WTC11 (cell line): ENCODE data around the gene PRPF6. TPM values are rescaled to one million over a fixed set of nuclear protein-coding genes. Genes with fewer than 3 reads are reported as not detected.

Experiments
- ATAC-seq: fragments of 200-7000 bp; cut with Tn5 transposase; 2 replicates; pipeline ENCODE4 v1.10.0; 2021; ENCODE audit warnings: mild to moderate bottlenecking, moderate library complexity
- CTCF ChIA-PET: fragments of 300-600 bp; sonication (Branson Sonifier 250); formaldehyde crosslinking; loops from one replicate; lab custom pipeline; 2021; ENCODE audit warnings: antibody characterized with exemption; lab: Charles Lee
- POLR2A ChIA-PET: fragments of 350-600 bp; sonication (Branson Sonifier 250); formaldehyde crosslinking; loops from one replicate; lab custom pipeline; 2021; ENCODE audit warnings: antibody characterized with exemption; lab: Charles Lee
- DNase-seq: peaks from one replicate; pipeline ENCODE4 v3.0.0; 2021; ENCODE audit warnings: low spot score
- H3K27ac Mint-ChIP-seq: 2 replicates; pipeline ENCODE4 v1.8.0; 2021; ENCODE audit warnings: mixed read lengths
- H3K27me3 Mint-ChIP-seq: 2 replicates; pipeline ENCODE4 v1.8.0; 2021; ENCODE audit warnings: low read depth, mild to moderate bottlenecking, moderate library complexity, mixed read lengths
- H3K36me3 Mint-ChIP-seq: 2 replicates; pipeline ENCODE4 v1.8.0; 2021; ENCODE audit warnings: mixed read lengths
- H3K4me1 Mint-ChIP-seq: 2 replicates; pipeline ENCODE4 v1.8.0; 2022; ENCODE audit warnings: mixed read lengths
- H3K4me3 Mint-ChIP-seq: 2 replicates; pipeline ENCODE4 v1.8.0; 2021; ENCODE audit warnings: mild to moderate bottlenecking, moderate library complexity, mixed read lengths
- H3K9me3 Mint-ChIP-seq: 2 replicates; pipeline ENCODE4 v1.8.0; 2021; ENCODE audit warnings: mixed read lengths
- ARID4B ChIP-seq: sonication (generic); formaldehyde crosslinking; IDR thresholded peaks from 2 replicates; pipeline ENCODE4 v1.8.0; 2023; ENCODE audit warnings: missing genetic modification reagents, mild to moderate bottlenecking, borderline replicate concordance
- ATF1 ChIP-seq: sonication (generic); formaldehyde crosslinking; IDR thresholded peaks from 2 replicates; pipeline ENCODE4 v1.8.1; 2023; ENCODE audit warnings: mild to moderate bottlenecking, moderate library complexity, missing genetic modification reagents
- CREM ChIP-seq: sonication (generic); formaldehyde crosslinking; IDR thresholded peaks from 2 replicates; pipeline ENCODE4 v1.8.1; 2022; ENCODE audit warnings: mild to moderate bottlenecking, missing genetic modification reagents, moderate library complexity
- E2F5 ChIP-seq: sonication (generic); formaldehyde crosslinking; IDR thresholded peaks from 2 replicates; pipeline ENCODE4 v1.8.1; 2022; ENCODE audit warnings: mild to moderate bottlenecking, moderate library complexity, missing genetic modification reagents
- ELF4 ChIP-seq: sonication (generic); formaldehyde crosslinking; IDR thresholded peaks from 2 replicates; pipeline ENCODE4 v1.8.1; 2022; ENCODE audit warnings: low read depth, mild to moderate bottlenecking, moderate library complexity, missing genetic modification reagents
- EMX1 ChIP-seq: fragments of 250-450 bp; sonication (Bioruptor Pico); IDR thresholded peaks from 2 replicates; pipeline ENCODE4 v1.8.0; 2021; ENCODE audit warnings: mild to moderate bottlenecking
- ESRRA ChIP-seq: sonication (generic); formaldehyde crosslinking; IDR thresholded peaks from 2 replicates; pipeline ENCODE4 v1.8.1; 2022; ENCODE audit warnings: mild to moderate bottlenecking, missing genetic modification reagents, borderline replicate concordance
- FOXJ3 ChIP-seq: sonication (generic); formaldehyde crosslinking; IDR thresholded peaks from 2 replicates; pipeline ENCODE4 v1.9.0; 2021; ENCODE audit warnings: missing genetic modification reagents, mild to moderate bottlenecking, borderline replicate concordance
- FOXK1 ChIP-seq: sonication (generic); formaldehyde crosslinking; IDR thresholded peaks from 2 replicates; pipeline ENCODE4 v1.8.0; 2022; ENCODE audit warnings: mild to moderate bottlenecking, moderate library complexity, missing genetic modification reagents
- FOXP1 ChIP-seq: sonication (generic); formaldehyde crosslinking; IDR thresholded peaks from 2 replicates; pipeline ENCODE4 v1.8.0; 2022; ENCODE audit warnings: missing genetic modification reagents, mild to moderate bottlenecking, moderate library complexity, borderline replicate concordance
- GRHL2 ChIP-seq: fragments of 250-450 bp; sonication (Bioruptor Pico); IDR thresholded peaks from 2 replicates; pipeline ENCODE4 v1.8.0; 2022; ENCODE audit warnings: mild to moderate bottlenecking, moderate library complexity; ENCODE audit not compliant: insufficient replicate concordance, severe bottlenecking
- HMGA2 ChIP-seq: fragments of 250-450 bp; sonication (Bioruptor Pico); IDR thresholded peaks from 2 replicates; pipeline ENCODE4 v1.4.0; 2021; ENCODE audit warnings: mild to moderate bottlenecking, moderate library complexity
- IRF1 ChIP-seq: sonication (generic); formaldehyde crosslinking; IDR thresholded peaks from 2 replicates; pipeline ENCODE4 v1.8.0; 2023; ENCODE audit warnings: missing genetic modification reagents
- MAX ChIP-seq: sonication (generic); formaldehyde crosslinking; IDR thresholded peaks from 2 replicates; pipeline ENCODE4 v1.8.0; 2022; ENCODE audit warnings: mild to moderate bottlenecking, missing genetic modification reagents
- MLX ChIP-seq: sonication (generic); formaldehyde crosslinking; IDR thresholded peaks from 2 replicates; pipeline ENCODE4 v1.8.1; 2023; ENCODE audit warnings: mild to moderate bottlenecking, missing genetic modification reagents, moderate library complexity
- NR3C1 ChIP-seq: sonication (generic); formaldehyde crosslinking; conservative IDR thresholded peaks from 2 replicates; pipeline ENCODE4 v1.8.1; 2023; ENCODE audit warnings: low read depth, mild to moderate bottlenecking, missing genetic modification reagents
- OVOL2 ChIP-seq: fragments of 250-450 bp; sonication (Bioruptor Pico); IDR thresholded peaks from 2 replicates; pipeline ENCODE4 v1.9.0; 2021; ENCODE audit warnings: mild to moderate bottlenecking, borderline replicate concordance
- SMAD4 ChIP-seq: sonication (generic); formaldehyde crosslinking; IDR thresholded peaks from 2 replicates; pipeline ENCODE4 v1.8.0; 2022; ENCODE audit warnings: mild to moderate bottlenecking, missing genetic modification reagents
- TEAD4 ChIP-seq: sonication (generic); formaldehyde crosslinking; IDR thresholded peaks from 2 replicates; pipeline ENCODE4 v1.8.0; 2022; ENCODE audit warnings: mild to moderate bottlenecking, missing genetic modification reagents
- TP53 ChIP-seq: sonication (generic); formaldehyde crosslinking; IDR thresholded peaks from 2 replicates; pipeline ENCODE4 v1.8.1; 2023; ENCODE audit warnings: mild to moderate bottlenecking, missing genetic modification reagents
- ZBTB43 ChIP-seq: sonication (generic); formaldehyde crosslinking; IDR thresholded peaks from 2 replicates; pipeline ENCODE4 v1.8.1; 2023; ENCODE audit warnings: mild to moderate bottlenecking, missing genetic modification reagents
- ZMAT4 ChIP-seq: fragments of 250-450 bp; sonication (Bioruptor Pico); IDR thresholded peaks from 2 replicates; pipeline ENCODE4 v1.9.0; 2021; ENCODE audit warnings: mild to moderate bottlenecking
- ZNF138 ChIP-seq: sonication (generic); formaldehyde crosslinking; conservative IDR thresholded peaks from 2 replicates; pipeline ENCODE4 v1.8.1; 2022; ENCODE audit warnings: mild to moderate bottlenecking, moderate library complexity, missing genetic modification reagents
- ZNF317 ChIP-seq: sonication (generic); formaldehyde crosslinking; IDR thresholded peaks from 2 replicates; pipeline ENCODE4 v1.8.1; 2023; ENCODE audit warnings: low read depth, mild to moderate bottlenecking, moderate library complexity, missing genetic modification reagents, borderline replicate concordance
- ZNF512 ChIP-seq: sonication (generic); formaldehyde crosslinking; IDR thresholded peaks from 2 replicates; pipeline ENCODE4 v1.8.1; 2022; ENCODE audit warnings: missing genetic modification reagents, borderline replicate concordance
- total RNA-seq: library from RNA; stranded (reverse); gene quantifications from 3 replicates; pipeline ENCODE4 v1.2.3, GENCODE V29; 2021

Gene PRPF6
- total RNA-seq, 1 experiment from 2014 or later = 79.4 TPM

- no peak for TF ChIP-seq SMAD4 (CRISPR knock-in tag)
- TF ChIP-seq NR3C1 (CRISPR knock-in tag) = no peak
Observed at GRCh38 chr20:64078934-64079272, 98.0 kb downstream of the PRPF6 start (continued).

- Mint-ChIP-seq H3K9me3 (no peaks in the 10 kb centered on the region), H3K27me3 (peaks cover 35% of the 10 kb centered on the region), H3K36me3 (no peaks in the 10 kb centered on the region), H3K4me3 (peak within 1 kb of the TSS; percentile 80), H3K27ac (no peak within 1 kb of the TSS), H3K4me1 (peaks cover 29% of the 10 kb centered on the region)
- CTCF ChIA-PET = interaction anchor here (0.7 to 4.2 kb wide), 12 partner anchors 9 to 99 kb away, joined by 3 to 16 read pairs (median 6); partner anchors contain the start of gene PRPF6
- DNase-seq (peak; percentile 75), ATAC-seq (peak; percentile 40)
- POLR2A ChIA-PET = interaction anchor here (1.0 to 1.1 kb wide), 2 partner anchors 13 to 583 kb away, joined by 3 to 4 read pairs; no protein-coding TSS in a partner anchor
- TF ChIP-seq ATF1 (CRISPR knock-in tag) = no peak
- 0 out of 2 replicates have a peak, but pooled peaks have one; percentile 40 for TF ChIP-seq ELF4 (CRISPR knock-in tag)
- TF ChIP-seq EMX1 (CRISPR knock-in tag) = no peak
- TF ChIP-seq ZNF512 (CRISPR knock-in tag) = no peak
- no peak for TF ChIP-seq GRHL2 (CRISPR knock-in tag)
- TF ChIP-seq OVOL2 (CRISPR knock-in tag) = no peak
- TF ChIP-seq ESRRA (CRISPR knock-in tag) = no peak
- no peak for TF ChIP-seq CREM (CRISPR knock-in tag)
- TF ChIP-seq ZNF138 = no peak
- TF ChIP-seq TP53 (CRISPR knock-in tag) = no peak
- 0 out of 2 replicates have a peak, but pooled peaks have one; percentile 46 for TF ChIP-seq E2F5 (CRISPR knock-in tag)
- TF ChIP-seq IRF1 = no peak
- TF ChIP-seq NR3C1 (CRISPR knock-in tag) = no peak
- TF ChIP-seq ARID4B (CRISPR knock-in tag) = no peak; the same call in 1 of the 2 replicates
- peak; percentile 41; the same call in 1 of the 2 replicates for TF ChIP-seq MAX (CRISPR knock-in tag)
- no peak for TF ChIP-seq FOXJ3 (CRISPR knock-in tag)
- TF ChIP-seq MLX (CRISPR knock-in tag) = no peak
- TF ChIP-seq FOXK1 (CRISPR knock-in tag) = no peak
- TF ChIP-seq ZMAT4 (CRISPR knock-in tag) = no peak
- no peak for TF ChIP-seq HMGA2 (CRISPR knock-in tag)
- TF ChIP-seq FOXP1 = no peak
- 0 out of 2 replicates have a peak, but pooled peaks have one; percentile 19 for TF ChIP-seq ZNF317 (CRISPR knock-in tag)
- TF ChIP-seq ZBTB43 = no peak
- TF ChIP-seq TEAD4 (CRISPR knock-in tag) = no peak
Observed at GRCh38 chr20:64079273-64080012, 98.5 kb downstream of the PRPF6 start, which contains the start of gene RGS19. Gene RGS19, minus strand, starts transcription at chr20:64079518. Its CDS starts 2,632 bp downstream, at chr20:64076886.
